ENCODE data around the gene RAB27A. TPM values are rescaled to one million over a fixed set of nuclear protein-coding genes. Genes with fewer than 3 reads are reported as not detected.

RAB27A gene
- total RNA-seq, 4 donors from 2014 or later, result 6.2 to 11.9 (median 7.5) TPM

- 69 to 77% methylated on average over 6 of the region's 6 CpGs for WGBS, 2 donors
- no peak overlapping the region for H3K4me3 ChIP-seq (ENCODE audit: low read depth, poor library complexity, severe bottlenecking)
- intact Hi-C loops (cut with DNase I; ENCODE audit: low total_unique reads), result no loop called here
- DNase-seq (ENCODE audit: low spot score in 2 of 2), result no peak
- no peak for TF ChIP-seq CTCF (IDR thresholded peaks at IDR 0.05)
- TF ChIP-seq POLR2A (IDR thresholded peaks at IDR 0.05), result no peak
These were observed 68.3 kb downstream of the RAB27A start for GRCh38 chr15:55221090-55222011.

- no peak for DNase-seq (ENCODE audit: low spot score in 2 of 2)
- intact Hi-C loops (cut with DNase I; ENCODE audit: low total_unique reads), result no loop called here
- TF ChIP-seq POLR2A (IDR thresholded peaks at IDR 0.05) (no peak), CTCF (IDR thresholded peaks at IDR 0.05) (no peak)
- H3K4me3 ChIP-seq (ENCODE audit: low read depth, poor library complexity, severe bottlenecking), result no peak overlapping the region
These were observed 69.0 kb downstream of the RAB27A start for GRCh38 chr15:55220606-55221005.

GRCh38 chr15:55218056-55218455, 71.6 kb downstream of the RAB27A start:
- intact Hi-C loops (cut with DNase I; ENCODE audit: low total_unique reads), result loop anchor here (5.0 kb wide), 1 partner anchor 74 kb away; no protein-coding TSS in a partner anchor
- DNase-seq (ENCODE audit: low spot score in 2 of 2), result no peak
- no peak overlapping the region for H3K4me3 ChIP-seq (ENCODE audit: low read depth, poor library complexity, severe bottlenecking)
- 78 to 80% methylated on average over 2 of the region's 2 CpGs for WGBS, 2 donors
- TF ChIP-seq POLR2A (IDR thresholded peaks at IDR 0.05) (no peak), CTCF (IDR thresholded peaks at IDR 0.05) (no peak)

GRCh38 chr15:55204464-55204863, 85.1 kb downstream of the RAB27A start:
- no peak overlapping the region for H3K4me3 ChIP-seq (ENCODE audit: low read depth, poor library complexity, severe bottlenecking)
- intact Hi-C loops (cut with DNase I; ENCODE audit: low total_unique reads), result no loop called here
- WGBS, 2 donors, result 86 to 94% methylated on average over 4 of the region's 4 CpGs
- TF ChIP-seq CTCF (IDR thresholded peaks at IDR 0.05), result no peak
- TF ChIP-seq POLR2A (IDR thresholded peaks at IDR 0.05), result no peak
- no peak for DNase-seq (ENCODE audit: low spot score in 2 of 2)

GRCh38 chr15:55202206-55202605, 87.4 kb downstream of the RAB27A start:
- TF ChIP-seq POLR2A (IDR thresholded peaks at IDR 0.05), result no peak
- no peak for TF ChIP-seq CTCF (IDR thresholded peaks at IDR 0.05)
- intact Hi-C loops (cut with DNase I; ENCODE audit: low total_unique reads), result no loop called here
- 94 to 100% methylated on average over 1 of the region's 1 CpG for WGBS, 2 donors
- H3K4me3 ChIP-seq (ENCODE audit: low read depth, poor library complexity, severe bottlenecking), result no peak overlapping the region
- no peak for DNase-seq (ENCODE audit: low spot score in 2 of 2)
